Measurements from ENCODE around the gene RBMS1. TPM values are rescaled to one million over a fixed set of nuclear protein-coding genes. Genes with fewer than 3 reads are reported as not detected.

RBMS1 gene
- total and polyA plus RNA-seq, 8 donors: 91.7 to 133 (median 119) TPM

- peak overlapping the region in 1 of 2 donors; percentile 9 for H3K27ac ChIP-seq
- intact Hi-C loops (cut with DNase I): no loop called here
Observed at GRCh38 chr2:160384791-160385190, 108.8 kb downstream of the RBMS1 start.

GRCh38 chr2:160381425-160381951 lies 112.1 kb downstream of the RBMS1 start:
- Histone ChIP-seq H3K4me1 (peaks cover 39 to 97% of the 10 kb centered on the region in 2 donors), H3K27me3 (no peaks in the 10 kb centered on the region), H3K27ac (peak overlapping the region; percentile 76 to 88), H3K36me3 (no peaks in the 10 kb centered on the region), H3K9me3 (no peaks in the 10 kb centered on the region), H3K4me3 (peak overlapping the region in 1 of 2 donors; percentile 2)
- DNase-seq: no peak
- ATAC-seq: peak; percentile 73
- intact Hi-C loops (cut with DNase I): no loop called here
- no peak for TF ChIP-seq CTCF (IDR thresholded peaks at IDR 0.05)

More at GRCh38 chr2:160384791-160385190, 108.8 kb downstream of the RBMS1 start:
- DNase-seq (no peak), ATAC-seq (no peak)
- Histone ChIP-seq H3K9me3 (no peaks in the 10 kb centered on the region), H3K4me1 (peaks cover 38 to 98% of the 10 kb centered on the region in 2 donors), H3K4me3 (no peak overlapping the region), H3K27me3 (no peaks in the 10 kb centered on the region), H3K36me3 (no peaks in the 10 kb centered on the region)
- TF ChIP-seq CTCF (IDR thresholded peaks at IDR 0.05): no peak

GRCh38 chr2:160380611-160381010 lies 113.0 kb downstream of the RBMS1 start:
- Histone ChIP-seq H3K4me1 (peaks cover 46 to 97% of the 10 kb centered on the region in 2 donors), H3K27ac (peak overlapping the region; percentile 76 to 88), H3K27me3 (no peaks in the 10 kb centered on the region), H3K9me3 (no peaks in the 10 kb centered on the region), H3K4me3 (no peak overlapping the region), H3K36me3 (no peaks in the 10 kb centered on the region)
- ATAC-seq: peak; percentile 18
- intact Hi-C loops (cut with DNase I): no loop called here
- peak in 2 of 4 donors; percentile 55 to 70 for DNase-seq
- no peak for TF ChIP-seq CTCF (IDR thresholded peaks at IDR 0.05)

GRCh38 chr2:160380000-160380570 lies 113.5 kb downstream of the RBMS1 start:
- DNase-seq: no peak

More at GRCh38 chr2:160380000-160380570, 113.5 kb downstream of the RBMS1 start:
- no peaks in the 10 kb centered on the region for H3K27me3 ChIP-seq
- no peaks in the 10 kb centered on the region for H3K9me3 ChIP-seq
- ATAC-seq: no peak
- intact Hi-C loops (cut with DNase I): no loop called here
- peak overlapping the region; percentile 76 to 88 for H3K27ac ChIP-seq
- H3K36me3 ChIP-seq: no peaks in the 10 kb centered on the region
- H3K4me1 ChIP-seq: peaks cover 51 to 97% of the 10 kb centered on the region in 2 donors
- H3K4me3 ChIP-seq: no peak overlapping the region
- no peak for TF ChIP-seq CTCF (IDR thresholded peaks at IDR 0.05)

All from left lung (tissue), 10 donors.